HG02981 (cell line): Measurements from ENCODE around the gene LMO7.
"Not testable (repeated sequence)": the region's sequence is repeated elsewhere in the genome, so short reads cannot be mapped to it uniquely, and the experiment has no call there.

Source experiments
- ATAC-seq: cut with Tn5 transposase; IDR thresholded peaks from one replicate; pipeline ENCODE4 v1.9.1; 2021; ENCODE audit warnings: mild to moderate bottlenecking, moderate library complexity; ENCODE audit not compliant: unreplicated experiment

LMO7 gene

DNA sequence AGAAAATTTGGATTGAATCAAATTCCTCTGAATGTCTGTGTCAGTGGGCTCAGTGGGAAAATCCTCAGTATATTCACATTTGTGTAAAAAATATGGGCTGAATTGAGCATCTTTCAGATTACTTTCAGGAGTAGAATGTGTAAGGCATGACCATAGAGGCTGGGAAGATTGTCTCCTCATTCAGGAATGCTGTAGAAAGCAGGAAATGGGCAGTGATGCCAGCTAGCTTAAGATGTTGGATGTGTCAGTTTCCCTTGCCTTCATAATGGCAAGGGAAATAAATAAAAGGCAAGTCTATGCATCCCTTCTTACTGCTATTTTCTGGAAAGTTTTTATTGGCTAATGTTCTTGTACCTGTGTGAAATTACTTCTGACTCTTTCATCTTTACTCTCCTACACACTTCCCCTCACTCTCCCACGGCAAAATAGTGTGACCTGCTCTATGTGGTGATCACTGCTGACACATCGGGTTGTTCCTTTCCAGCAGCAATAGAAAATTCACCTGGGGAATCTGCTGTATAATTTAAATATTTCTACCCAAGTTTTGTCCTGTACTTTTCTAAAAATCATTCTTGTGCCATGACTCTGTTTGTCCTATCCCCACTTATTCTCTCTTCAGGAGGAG, 103.2 kb downstream of the LMO7 start:
- ATAC-seq, result no peak

- no peak for ATAC-seq
Measured at GRCh38 chr13:75740031-75740430, 103.9 kb downstream of the LMO7 start.

- ATAC-seq, result not testable (repeated sequence)
Measured at GRCh38 chr13:75743072-75743471, 106.9 kb downstream of the LMO7 start.

DNA sequence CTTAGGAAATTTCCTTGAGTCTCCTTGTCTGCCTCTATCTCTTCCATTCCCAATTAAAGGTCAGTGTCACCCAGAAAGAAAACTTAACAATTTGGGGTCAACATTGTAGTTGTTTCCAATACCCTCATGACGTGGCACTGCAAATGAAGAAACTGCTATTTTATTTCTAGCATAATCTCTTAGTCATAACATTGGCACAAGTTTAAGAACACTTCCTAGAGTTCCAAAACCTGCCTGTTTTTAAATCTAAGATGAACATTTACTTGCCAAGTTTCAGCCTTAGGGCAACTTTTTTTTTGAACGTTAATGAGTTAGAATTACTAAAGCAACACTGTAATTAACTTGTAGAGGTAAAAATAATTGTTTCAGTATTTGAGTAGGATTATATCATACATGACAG, 108.0 kb downstream of the LMO7 start:
- no peak for ATAC-seq

GRCh38 chr13:75745387-75745786, 109.3 kb downstream of the LMO7 start:
- ATAC-seq, result no peak

DNA sequence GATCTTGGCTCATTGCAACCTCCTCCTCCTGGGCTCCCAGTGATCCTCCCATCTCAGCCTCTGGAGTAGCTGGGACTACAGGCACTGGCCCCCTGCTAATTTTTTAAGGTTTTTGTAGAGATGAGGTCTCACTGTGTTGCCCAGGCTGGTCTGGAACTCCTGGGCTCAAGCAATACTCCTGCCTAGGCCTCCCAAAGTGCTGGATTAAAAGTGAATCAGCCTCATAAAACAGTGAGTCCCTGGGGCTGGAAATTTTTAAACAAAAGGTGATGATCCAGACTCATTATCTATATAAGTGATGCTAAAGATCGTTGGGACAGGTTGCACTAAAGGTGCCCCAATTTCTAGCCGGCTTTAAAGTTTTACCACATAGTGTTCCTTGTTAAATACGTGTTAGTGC, 112.7 kb downstream of the LMO7 start:
- no peak for ATAC-seq

- no peak for ATAC-seq
Measured at GRCh38 chr13:75749407-75749806, 113.3 kb downstream of the LMO7 start.

DNA sequence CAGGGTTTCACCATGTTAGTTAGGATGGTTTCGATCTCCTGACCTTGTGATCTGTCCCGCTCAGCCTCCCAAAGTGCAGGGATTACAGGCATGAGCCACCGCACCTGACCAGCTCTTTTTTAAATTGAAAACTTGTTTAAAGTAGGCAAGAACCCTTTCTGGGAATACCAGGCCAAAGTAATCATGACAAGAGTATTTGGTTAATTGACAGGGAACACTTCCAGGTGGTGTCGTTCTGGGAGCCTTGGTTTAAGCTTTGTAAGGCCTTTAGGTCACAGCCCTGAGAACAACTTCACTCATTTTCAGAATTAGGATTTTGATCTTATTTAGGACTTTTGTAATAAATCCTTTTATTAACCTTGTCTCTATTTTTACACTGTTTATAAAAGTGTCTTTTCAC, 115.2 kb downstream of the LMO7 start:
- ATAC-seq, result no peak

DNA sequence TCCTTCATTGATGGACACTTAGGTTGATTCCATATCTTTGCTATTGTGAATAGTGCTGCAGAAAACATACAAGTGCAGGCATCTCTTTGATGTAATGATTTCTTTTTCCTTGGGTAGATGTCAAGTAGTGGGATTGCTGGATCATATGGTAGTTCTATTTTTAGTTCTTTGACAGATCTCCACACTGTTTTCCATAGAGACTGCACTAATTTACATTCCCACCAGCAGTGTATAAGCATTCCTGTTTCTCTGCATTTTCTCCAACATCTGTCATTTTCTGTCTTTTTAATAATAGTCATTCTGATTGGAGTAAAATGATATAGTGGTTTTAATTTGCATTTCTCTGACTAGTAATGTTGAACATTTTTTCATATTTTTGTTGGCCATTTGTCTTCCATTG, 116.7 kb downstream of the LMO7 start:
- no peak for ATAC-seq

DNA sequence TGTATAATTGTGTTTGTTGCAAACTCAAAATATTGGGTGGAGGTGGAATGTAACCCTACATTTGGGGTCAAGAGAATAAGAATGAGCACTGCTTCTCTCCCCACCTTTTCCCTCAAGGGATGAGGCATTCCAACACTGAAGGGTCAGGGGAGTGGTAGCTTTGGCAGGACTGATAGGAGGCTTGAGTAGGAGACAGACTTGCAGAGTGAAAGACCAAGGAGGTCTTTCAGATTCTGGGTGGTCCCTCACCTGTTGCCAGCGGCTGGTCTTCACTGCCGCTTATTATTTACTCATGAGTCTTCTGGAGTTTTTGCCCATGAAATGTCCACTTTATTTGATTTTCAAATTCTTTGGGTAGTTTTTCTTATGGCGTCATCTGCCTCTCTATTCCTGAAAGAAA, 118.8 kb downstream of the LMO7 start:
- ATAC-seq, result no peak

GRCh38 chr13:75757336-75757735, 121.2 kb downstream of the LMO7 start:
- ATAC-seq, result no peak

- ATAC-seq, result no peak
Measured at GRCh38 chr13:75759531-75759930, 123.4 kb downstream of the LMO7 start.

DNA sequence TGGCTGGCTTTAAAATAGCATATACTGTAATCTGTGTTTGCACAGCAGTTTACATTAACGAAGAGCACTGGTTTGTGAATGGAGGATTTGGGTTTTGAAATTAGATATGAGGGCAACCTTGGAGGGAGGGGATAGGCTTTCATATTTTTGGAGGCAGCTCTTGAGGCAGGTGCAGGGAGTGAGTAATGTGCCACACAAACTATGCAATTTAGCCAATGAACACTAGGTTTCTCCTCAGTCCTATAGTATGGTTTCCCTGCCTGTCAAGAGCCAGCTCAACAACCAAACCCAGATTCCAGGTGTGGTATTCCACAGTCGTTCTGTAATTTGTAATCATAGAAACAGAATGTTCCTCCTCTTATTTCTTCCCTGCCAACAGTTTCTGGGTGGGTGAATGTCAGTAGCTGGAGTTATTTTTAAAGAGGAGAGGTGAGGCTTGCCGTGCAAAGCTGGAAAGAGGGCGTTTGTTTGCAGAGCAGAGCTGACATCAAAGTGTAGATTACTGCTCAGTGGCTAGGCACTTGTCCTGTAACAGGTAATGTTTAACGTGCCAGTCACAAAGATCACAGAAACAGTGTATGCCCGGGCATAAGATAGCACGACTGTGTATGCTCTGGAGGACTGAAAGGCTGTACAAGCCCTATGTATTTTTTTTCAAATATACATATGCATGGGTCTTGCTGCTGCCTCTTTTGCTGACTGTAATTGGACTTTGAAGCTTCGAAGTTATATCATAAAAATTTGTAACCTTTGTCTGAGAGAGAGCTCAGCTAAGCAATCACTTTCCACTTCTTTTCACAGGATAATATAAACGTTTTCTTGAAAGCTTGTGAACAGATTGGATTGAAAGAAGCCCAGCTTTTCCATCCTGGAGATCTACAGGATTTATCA, 124.2 kb downstream of the LMO7 start:
- ATAC-seq, result peak; percentile 54

- no peak for ATAC-seq
Measured at GRCh38 chr13:75761369-75761768, 125.2 kb downstream of the LMO7 start.

DNA sequence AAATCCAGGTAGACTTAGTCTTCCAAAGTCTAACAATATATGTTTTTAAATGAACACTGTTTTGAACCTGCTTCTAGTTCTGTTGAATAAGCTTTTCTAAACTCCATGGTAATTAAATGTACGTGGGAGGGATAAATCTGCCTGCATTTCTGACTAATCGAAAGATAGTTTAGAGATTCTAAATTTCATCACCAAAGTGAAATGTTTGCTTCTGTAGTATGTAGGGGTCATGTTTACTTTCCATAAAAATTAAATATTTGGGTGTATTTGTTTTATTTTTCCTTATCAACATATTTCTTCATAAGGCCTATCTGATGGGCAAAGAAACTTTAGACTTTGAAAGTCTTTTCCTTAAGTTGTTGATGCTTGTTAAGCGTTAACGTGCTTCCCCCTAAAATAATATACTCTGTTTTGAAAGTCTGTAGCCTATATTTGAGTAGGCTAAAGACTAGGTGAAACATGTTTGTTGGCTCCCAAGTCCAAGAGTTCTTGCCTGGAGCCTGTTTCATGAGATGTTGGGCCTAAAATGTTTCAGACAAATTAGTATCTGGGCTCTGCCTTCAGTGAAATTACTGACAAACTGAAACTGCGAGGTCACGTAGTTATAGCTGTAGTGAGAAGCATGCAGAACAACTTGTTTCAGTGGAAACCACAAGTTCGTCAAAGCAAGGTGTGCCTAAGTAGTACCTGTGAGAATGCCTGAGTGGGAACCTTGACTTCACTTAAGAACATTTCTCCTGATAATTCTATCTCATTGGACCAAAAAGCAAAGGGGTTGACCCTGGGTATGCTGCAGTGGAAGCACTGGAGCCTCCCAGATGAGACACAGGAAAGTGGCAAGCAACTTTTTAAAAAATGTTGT, 126.2 kb downstream of the LMO7 start:
- peak; percentile 77 for ATAC-seq

DNA sequence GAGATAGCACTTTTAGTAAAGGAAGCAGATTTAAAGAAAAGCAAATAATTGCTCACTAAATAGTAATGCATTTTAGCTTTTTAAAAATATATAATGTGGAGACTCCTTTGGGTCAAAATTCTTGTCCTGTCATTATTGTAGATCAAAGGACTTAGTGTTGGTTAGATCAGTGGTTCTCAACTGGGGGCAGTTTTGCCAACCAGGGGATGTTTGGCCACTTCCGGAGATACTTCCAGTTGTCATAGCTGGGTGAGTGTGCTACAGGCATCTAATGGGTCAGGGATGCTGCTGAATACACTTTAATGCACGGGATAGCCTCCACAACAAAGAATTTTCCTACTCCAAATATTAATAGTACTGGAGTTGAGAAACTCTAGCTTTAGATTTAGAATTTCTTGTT, 126.8 kb downstream of the LMO7 start:
- peak; percentile 8 for ATAC-seq

GRCh38 chr13:75763512-75763911, 127.4 kb downstream of the LMO7 start:
- no peak for ATAC-seq

DNA sequence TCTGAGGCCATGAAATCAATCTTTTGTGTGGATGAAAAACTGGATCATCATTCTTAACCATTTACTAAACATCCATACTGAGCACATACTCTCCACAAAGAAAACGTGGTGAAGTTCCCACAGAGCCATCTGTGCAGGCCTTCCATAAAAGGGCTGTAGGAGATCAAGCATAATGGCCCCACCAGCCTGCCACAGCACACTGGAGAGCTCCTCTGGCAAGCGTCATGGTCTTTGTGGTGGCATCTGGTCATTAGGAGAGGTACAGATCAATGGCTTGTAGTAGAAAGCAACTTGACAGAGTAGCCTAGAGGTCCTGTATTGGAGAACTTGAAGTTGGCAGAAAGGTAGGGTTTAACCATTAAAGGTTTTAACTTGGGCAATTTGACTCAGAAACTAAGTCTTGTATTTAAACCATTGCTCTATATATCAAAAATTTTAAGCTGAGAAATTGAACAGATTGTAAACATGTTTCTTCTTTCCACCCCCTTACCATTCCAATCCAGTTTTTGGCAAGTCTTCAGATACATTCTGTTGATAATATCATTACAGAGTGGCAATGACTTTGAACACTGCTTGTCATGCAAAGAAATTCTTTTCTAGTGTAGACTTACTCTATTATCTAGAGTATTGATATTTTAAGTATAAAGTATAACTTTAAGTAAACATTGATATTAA, 128.3 kb downstream of the LMO7 start:
- no peak for ATAC-seq

- no peak for ATAC-seq
Measured at GRCh38 chr13:75764926-75765310, 128.8 kb downstream of the LMO7 start.

DNA sequence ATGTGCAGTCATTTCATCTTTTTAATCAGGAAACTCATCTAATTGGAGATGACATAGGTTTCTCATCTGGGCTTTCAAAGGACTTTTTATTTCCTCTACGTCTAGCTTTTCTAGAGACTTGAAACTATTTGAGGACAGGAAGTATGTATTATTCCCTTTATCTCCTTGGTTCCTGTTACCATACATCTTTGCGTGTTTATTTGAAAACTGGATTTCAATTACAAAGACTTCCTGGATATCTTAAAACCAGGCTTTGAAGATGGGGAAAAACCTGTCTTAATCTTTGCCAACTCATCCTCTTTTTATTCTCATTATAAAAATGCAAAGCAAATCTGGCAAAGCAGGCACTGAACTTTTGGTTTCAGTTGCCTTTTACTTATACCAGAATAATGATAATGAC, 130.5 kb downstream of the LMO7 start:
- ATAC-seq, result no peak
